Measurements from ENCODE around the gene LIMA1. TPM values are rescaled to one million over a fixed set of nuclear protein-coding genes. Genes with fewer than 3 reads are reported as not detected.

The LIMA1 gene
- total RNA-seq, 2 donors from 2014 or later: 48.8 to 53.4 TPM

DNA sequence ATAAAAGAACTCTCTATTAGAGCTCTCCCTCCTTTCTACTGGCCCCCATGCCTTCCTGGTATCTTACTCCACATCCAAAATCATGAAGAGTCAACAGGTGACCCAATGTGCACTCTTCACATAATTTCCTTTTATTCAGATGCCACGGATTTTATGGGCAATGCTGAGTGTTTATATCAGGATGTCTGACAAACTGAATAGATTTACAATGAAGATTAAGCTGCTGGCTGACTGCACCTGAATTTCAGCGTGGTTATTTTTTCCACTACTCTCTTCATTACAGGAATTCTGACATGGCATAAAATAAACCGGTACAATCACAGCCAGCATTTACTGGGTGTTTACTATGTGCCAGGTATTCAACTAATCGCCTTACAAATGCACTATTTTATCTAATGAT, 86.8 kb downstream of the LIMA1 start:
- TF ChIP-seq POLR2A (IDR thresholded peaks at IDR 0.05): no peak
- TF ChIP-seq, protein P1, sequence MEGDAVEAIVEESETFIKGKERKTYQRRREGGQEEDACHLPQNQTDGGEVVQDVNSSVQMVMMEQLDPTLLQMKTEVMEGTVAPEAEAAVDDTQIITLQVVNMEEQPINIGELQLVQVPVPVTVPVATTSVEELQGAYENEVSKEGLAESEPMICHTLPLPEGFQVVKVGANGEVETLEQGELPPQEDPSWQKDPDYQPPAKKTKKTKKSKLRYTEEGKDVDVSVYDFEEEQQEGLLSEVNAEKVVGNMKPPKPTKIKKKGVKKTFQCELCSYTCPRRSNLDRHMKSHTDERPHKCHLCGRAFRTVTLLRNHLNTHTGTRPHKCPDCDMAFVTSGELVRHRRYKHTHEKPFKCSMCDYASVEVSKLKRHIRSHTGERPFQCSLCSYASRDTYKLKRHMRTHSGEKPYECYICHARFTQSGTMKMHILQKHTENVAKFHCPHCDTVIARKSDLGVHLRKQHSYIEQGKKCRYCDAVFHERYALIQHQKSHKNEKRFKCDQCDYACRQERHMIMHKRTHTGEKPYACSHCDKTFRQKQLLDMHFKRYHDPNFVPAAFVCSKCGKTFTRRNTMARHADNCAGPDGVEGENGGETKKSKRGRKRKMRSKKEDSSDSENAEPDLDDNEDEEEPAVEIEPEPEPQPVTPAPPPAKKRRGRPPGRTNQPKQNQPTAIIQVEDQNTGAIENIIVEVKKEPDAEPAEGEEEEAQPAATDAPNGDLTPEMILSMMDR (IDR thresholded peaks at IDR 0.05): no peak
- H3K4me1 ChIP-seq: peaks cover 6% of the 10 kb centered on the region
- H3K27me3 ChIP-seq: no peaks in the 10 kb centered on the region
- no peak overlapping the region for H3K4me3 ChIP-seq
- intact Hi-C loops (cut with DNase I): no loop called here
- no peaks in the 10 kb centered on the region for H3K9me3 ChIP-seq
- H3K27ac ChIP-seq: no peak overlapping the region
- DNase-seq: no peak
- ATAC-seq: no peak
- peaks cover 0 to 17% of the 10 kb centered on the region in 2 donors for H3K36me3 ChIP-seq (replicated peaks in 1 of 2; ENCODE audit: insufficient read depth in 1 of 2, low read depth in 2 of 2)
- WGBS, 2 donors: 51 to 62% methylated on average over 4 of the region's 4 CpGs

DNA sequence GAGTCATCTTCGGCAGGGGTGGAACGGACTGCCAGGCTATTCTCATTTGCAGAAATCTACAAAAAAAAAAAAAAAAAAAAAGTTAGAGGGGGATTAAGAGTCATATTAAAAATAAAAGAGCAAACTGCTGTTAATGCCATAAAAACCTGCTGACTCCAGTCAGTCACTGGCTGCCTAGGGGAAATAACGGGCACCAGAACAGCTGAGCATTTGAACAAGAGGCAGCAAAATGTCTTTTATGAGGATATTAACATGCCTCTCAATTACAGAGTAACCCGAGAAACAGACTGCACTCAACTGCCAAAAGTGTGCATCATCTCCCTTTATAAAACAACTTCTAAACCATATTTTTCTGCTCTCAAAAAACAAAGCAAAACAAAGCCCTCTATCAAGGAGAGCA, 87.5 kb downstream of the LIMA1 start:
- 90 to 94% methylated on average over 4 of the region's 4 CpGs for WGBS, 2 donors
- intact Hi-C loops (cut with DNase I): no loop called here
- no peak for DNase-seq
- peaks cover 0 to 17% of the 10 kb centered on the region in 2 donors for H3K36me3 ChIP-seq (replicated peaks in 1 of 2; ENCODE audit: insufficient read depth in 1 of 2, low read depth in 2 of 2)
- ATAC-seq: no peak
- H3K4me1 ChIP-seq: no peaks in the 10 kb centered on the region
- H3K27me3 ChIP-seq: no peaks in the 10 kb centered on the region
- TF ChIP-seq, protein P1 (IDR thresholded peaks at IDR 0.05): no peak
- TF ChIP-seq POLR2A (IDR thresholded peaks at IDR 0.05): no peak
- H3K4me3 ChIP-seq: no peak overlapping the region
- H3K27ac ChIP-seq: no peak overlapping the region
- H3K9me3 ChIP-seq: no peaks in the 10 kb centered on the region

DNA sequence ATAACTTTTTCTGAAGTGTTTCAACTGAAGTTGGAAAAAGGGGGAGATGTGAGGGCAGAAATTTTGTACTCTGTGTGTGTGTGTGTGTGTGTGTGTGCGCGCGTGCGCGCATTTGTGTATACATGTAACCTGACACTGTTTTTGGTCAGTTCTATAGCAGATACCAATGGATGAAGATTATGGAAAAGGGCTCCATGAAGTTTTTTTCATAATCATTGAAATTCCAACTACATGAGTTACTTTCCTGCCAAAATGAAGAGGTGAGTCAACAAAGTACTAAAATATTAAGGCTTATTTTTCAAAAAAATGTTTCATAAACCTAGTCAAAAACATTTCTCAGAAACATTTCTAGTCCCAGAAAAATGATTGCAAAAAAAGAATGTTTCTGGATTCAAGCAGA, 90.4 kb downstream of the LIMA1 start:
- Histone ChIP-seq H3K27me3 (no peaks in the 10 kb centered on the region), H3K9me3 (no peaks in the 10 kb centered on the region), H3K4me3 (no peak overlapping the region), H3K4me1 (no peaks in the 10 kb centered on the region), H3K36me3 (replicated peaks in 1 of 2; ENCODE audit: insufficient read depth in 1 of 2, low read depth in 2 of 2) (peaks cover 0 to 4% of the 10 kb centered on the region in 2 donors), H3K27ac (no peak overlapping the region)
- DNase-seq: no peak
- WGBS, 2 donors: 75 to 93% methylated on average over 5 of the region's 5 CpGs
- TF ChIP-seq, protein P1 (IDR thresholded peaks at IDR 0.05): no peak
- no peak for TF ChIP-seq POLR2A (IDR thresholded peaks at IDR 0.05)
- no peak for ATAC-seq
- intact Hi-C loops (cut with DNase I): no loop called here

- Histone ChIP-seq H3K9me3 (no peaks in the 10 kb centered on the region), H3K4me1 (no peaks in the 10 kb centered on the region), H3K27me3 (no peaks in the 10 kb centered on the region), H3K27ac (no peak overlapping the region), H3K36me3 (replicated peaks in 1 of 2; ENCODE audit: insufficient read depth in 1 of 2, low read depth in 2 of 2) (peaks cover 0 to 4% of the 10 kb centered on the region in 2 donors), H3K4me3 (no peak overlapping the region)
- DNase-seq (no peak), ATAC-seq (no peak)
- intact Hi-C loops (cut with DNase I): no loop called here
- WGBS, 2 donors: 94 to 95% methylated on average over 4 of the region's 4 CpGs
- TF ChIP-seq POLR2A (IDR thresholded peaks at IDR 0.05): no peak
Measured at GRCh38 chr12:50192236-50192635, 91.1 kb downstream of the LIMA1 start.

DNA sequence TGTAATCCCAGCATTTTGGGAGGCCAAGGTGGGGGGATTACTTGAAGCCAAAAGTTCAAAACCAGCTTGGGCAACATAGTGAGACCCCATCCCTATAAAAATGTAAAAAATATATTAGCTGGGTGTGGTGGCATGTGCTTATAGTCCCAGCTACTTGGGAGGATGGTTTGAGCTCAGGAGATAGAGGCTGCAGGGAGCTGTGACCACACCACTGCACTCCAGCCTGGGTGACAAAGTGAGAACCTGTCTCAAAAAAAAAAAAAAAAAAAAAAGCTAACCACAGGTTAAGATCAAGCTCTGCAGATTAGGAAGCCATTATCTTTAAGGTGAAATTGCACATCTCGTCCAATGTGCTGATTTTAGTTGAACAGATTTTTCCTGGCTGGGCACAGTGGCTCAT, 92.5 kb downstream of the LIMA1 start:
- Histone ChIP-seq H3K36me3 (replicated peaks in 1 of 2; ENCODE audit: insufficient read depth in 1 of 2, low read depth in 2 of 2) (peaks cover 0 to 4% of the 10 kb centered on the region in 2 donors), H3K9me3 (no peaks in the 10 kb centered on the region), H3K4me1 (no peaks in the 10 kb centered on the region), H3K4me3 (no peak overlapping the region), H3K27ac (no peak overlapping the region), H3K27me3 (no peaks in the 10 kb centered on the region)
- intact Hi-C loops (cut with DNase I): no loop called here
- TF ChIP-seq, protein P1 (IDR thresholded peaks at IDR 0.05): no peak
- TF ChIP-seq POLR2A (IDR thresholded peaks at IDR 0.05): no peak
- DNase-seq: no peak
- ATAC-seq: no peak
- WGBS, 2 donors: 93 to 100% methylated on average over 1 of the region's 1 CpG

All from body of pancreas (tissue), 4 donors.